ENCODE measurements around the gene MED7. TPM values are rescaled to one million over a fixed set of nuclear protein-coding genes. Genes with fewer than 3 reads are reported as not detected.

Gene MED7
- total RNA-seq = 10 to 100 TPM; 15.2 TPM

GRCh38 chr5:157142317-157143126, at the start of gene MED7:
Gene MED7 (minus strand): TSS chr5:157142865. CDS start chr5:157139431, 3,434 bp downstream.

GRCh38 chr5:157180374-157181264, 38.0 kb upstream of the MED7 start, which contains the start of gene ITK:
Gene ITK (plus strand): TSS chr5:157180840. CDS start chr5:157180978, 138 bp downstream.

GRCh38 chr5:157166214-157167213, 23.8 kb upstream of the MED7 start, which contains the start of gene GARIN3:
Gene GARIN3 (minus strand): TSS chr5:157166264. CDS start chr5:157166168, 96 bp downstream.

GRCh38 chr5:157108976-157109375, 33.7 kb downstream of the MED7 start, which contains the start of gene HAVCR2:
Gene HAVCR2 (minus strand): TSS chr5:157109044. CDS start chr5:157108983, 61 bp downstream.

Other genes with a start within 250 kb of the MED7 start
- gene TIMD4, start 179.6 kb downstream of the MED7 start, total RNA-seq = 1 to 10 TPM; 3.0 to 3.4 TPM
- gene HAVCR1, start 83.7 kb downstream of the MED7 start, total RNA-seq = 1 to 10 TPM; 4.3 to 4.7 TPM
- gene HAVCR2, start 33.8 kb downstream of the MED7 start, total RNA-seq = 10 to 100 TPM; 53.7 to 57.3 TPM
- gene GARIN3, start 23.4 kb upstream of the MED7 start, total RNA-seq = under 1 TPM in 1 of 2 experiments, not detected in 1; 0.10 TPM
- 100 to 1,000 TPM; 313 to 324 TPM for gene ITK, start 38.0 kb upstream of the MED7 start, total RNA-seq
- gene CYFIP2, start 123.3 kb upstream of the MED7 start, total RNA-seq = 100 to 1,000 TPM; 595 to 612 TPM

Measured in activated naive CD4-positive, alpha-beta T cell treated with anti-CD3 and anti-CD28 coated beads, Interleukin-2, amount 10 ng/mL, durations not matched to agents 5 hours and 36 hours (primary cell).